Stimulated activated CD4-positive, alpha-beta T cell treated with anti-CD3 and anti-CD28 coated beads, Interleukin-4, amount 100 ng/mL, for 48 hours (primary cell): ENCODE measurements around the gene MYBPH.

Source experiments
- DNase-seq, 2 donors: peaks; one replicate each; pipeline ENCODE4 v3.0.0-alpha.2; 2020; ENCODE audit warnings: low read depth in 2 of 2

MYBPH gene, protein sequence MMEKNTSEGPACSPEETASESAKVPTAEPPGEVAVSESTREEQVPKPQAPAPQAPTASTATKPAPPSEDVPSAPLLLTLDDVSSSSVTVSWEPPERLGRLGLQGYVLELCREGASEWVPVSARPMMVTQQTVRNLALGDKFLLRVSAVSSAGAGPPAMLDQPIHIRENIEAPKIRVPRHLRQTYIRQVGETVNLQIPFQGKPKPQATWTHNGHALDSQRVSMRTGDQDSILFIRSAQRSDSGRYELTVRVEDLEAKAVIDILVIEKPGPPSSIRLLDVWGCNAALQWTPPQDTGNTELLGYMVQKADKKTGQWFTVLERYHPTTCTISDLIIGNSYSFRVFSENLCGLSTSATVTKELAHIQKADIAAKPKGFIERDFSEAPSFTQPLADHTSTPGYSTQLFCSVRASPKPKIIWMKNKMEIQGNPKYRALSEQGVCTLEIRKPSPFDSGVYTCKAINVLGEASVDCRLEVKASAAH

GRCh38 chr1:203175237-203175826 is at the start of gene MYBPH:
Gene MYBPH (minus strand): TSS chr1:203175826. CDS start chr1:203175755, 71 bp downstream.
- DNase-seq, result no peak

DNA sequence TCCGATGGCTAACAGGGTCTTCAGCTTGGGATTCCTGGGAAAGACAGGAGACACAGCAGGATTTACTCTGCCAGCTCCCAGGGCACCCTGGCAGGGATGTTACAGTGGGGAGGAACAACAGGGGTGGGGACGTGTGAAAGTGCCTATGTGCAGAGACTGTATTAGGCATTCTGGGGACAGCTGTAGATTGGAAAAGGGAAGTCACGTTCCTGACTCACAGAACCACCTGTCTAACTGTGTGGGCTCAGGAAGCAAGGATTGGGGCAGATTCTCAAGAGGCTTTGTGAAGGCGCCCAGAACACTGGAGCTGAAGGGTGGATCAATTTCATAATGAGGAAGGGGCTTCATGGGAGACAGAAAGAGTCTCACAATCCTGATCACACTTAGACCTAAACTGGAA is 49.4 kb upstream of the MYBPH start:
- DNase-seq, result no peak

DNA sequence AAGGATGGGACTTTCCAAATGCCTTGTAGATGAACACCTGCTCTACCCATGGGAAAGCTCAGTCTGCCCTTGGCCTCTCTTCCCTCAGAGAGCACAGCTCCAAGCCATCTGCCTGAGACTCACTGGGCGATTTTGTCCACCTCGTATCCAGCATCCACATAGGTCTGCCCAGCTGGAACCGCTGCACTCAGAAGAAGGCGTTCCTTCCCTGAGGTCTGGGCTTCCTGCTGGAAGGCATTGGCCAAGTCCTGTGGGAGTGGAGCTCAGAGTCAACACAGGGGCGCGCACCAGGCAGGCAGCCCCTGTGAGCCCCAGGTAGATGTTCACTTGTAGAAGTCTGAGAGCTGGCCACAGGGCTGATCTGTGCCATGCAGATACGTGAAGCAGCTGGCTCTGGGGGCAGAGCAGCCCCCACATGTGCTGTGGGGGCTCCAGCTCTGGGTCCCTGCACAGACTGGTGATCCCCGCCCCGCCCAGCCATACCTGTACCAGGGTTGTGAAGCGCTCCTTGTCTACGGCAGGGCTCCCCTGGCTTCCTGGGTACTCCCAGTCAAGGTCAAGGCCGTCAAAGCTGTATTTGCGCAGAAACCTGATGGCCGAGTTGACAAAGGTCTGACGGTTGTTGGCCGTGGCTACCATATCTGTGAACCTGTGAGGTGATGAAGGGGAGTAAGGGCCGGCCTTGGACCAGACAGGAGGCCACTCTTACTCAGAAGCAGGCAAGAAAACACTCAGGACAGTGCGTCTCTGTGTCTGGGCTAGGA is 47.6 kb upstream of the MYBPH start:
- no peak for DNase-seq

- no peak for DNase-seq
These were observed 44.3 kb upstream of the MYBPH start for GRCh38 chr1:203219934-203220333.

GRCh38 chr1:203219171-203219570 is 43.5 kb upstream of the MYBPH start:
- DNase-seq, result no peak

GRCh38 chr1:203217668-203218067 is 42.0 kb upstream of the MYBPH start:
- DNase-seq, result no peak

DNA sequence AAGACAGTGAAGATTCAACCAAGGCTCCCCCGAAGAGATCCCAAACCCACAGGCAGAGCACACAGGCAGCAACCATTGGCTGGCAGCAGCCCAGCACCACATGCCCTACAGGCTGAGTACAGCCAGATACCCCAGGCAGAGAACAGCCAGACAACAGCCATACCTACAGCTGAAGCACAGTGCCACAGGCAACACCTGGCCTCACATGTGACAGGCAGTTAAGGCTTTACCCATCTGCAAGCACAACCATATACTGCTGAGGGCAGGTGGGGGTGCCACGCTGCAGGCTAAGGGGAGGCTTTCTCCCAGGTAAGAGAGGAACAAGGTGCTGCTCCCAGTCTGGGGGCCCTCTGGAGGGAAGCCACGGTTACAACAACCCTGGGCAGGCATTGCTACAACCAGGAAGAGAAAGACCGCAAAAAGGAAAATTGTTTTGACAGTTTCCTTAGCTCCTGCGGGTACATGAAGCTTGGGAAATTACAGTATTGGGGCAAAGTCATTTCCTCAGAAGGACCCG is 41.6 kb upstream of the MYBPH start:
- no peak for DNase-seq

- DNase-seq, result peak; percentile 32 to 42
These were observed 40.9 kb upstream of the MYBPH start for GRCh38 chr1:203216274-203217138.

DNA sequence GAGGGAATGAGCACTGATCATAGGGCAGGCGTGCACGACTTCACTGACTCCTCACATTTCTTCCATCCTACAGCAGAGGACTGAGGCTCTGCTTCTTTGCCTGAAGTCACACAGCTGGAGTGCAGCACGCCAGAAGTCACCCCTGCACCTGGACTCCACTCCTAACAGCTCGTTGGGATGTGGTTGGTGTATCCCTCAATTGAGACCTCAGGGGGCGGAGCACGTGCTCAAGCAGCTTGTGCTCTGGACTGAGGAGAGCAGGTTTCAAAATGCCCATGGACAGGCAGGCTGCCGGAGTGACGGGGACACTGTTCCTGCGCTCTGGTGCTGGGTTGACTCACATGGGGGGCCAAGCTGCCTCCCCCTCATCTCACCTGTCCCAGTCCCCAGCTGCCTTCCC is 39.9 kb upstream of the MYBPH start:
- no peak for DNase-seq

GRCh38 chr1:203214871-203215270 is 39.2 kb upstream of the MYBPH start:
- DNase-seq, result no peak

DNA sequence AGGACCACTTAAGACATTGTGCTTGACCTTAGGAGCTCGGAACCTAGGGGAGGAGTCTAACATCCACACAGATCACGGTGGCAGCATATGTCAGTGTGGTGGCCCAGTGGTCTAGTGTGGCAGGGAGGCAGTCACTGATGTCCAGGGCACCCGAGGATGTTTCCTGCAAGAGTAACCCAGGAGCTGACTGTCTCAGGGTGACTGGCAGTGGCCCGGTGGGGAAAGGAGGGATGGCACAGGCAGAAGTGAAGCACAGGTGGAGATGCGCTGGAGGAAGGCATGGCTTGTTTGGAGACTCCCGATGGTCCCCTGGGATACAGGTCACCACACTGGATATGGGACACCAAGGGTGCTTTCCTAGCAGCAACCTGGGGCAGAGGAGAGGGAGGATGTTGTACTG is 37.5 kb upstream of the MYBPH start:
- no peak for DNase-seq

DNA sequence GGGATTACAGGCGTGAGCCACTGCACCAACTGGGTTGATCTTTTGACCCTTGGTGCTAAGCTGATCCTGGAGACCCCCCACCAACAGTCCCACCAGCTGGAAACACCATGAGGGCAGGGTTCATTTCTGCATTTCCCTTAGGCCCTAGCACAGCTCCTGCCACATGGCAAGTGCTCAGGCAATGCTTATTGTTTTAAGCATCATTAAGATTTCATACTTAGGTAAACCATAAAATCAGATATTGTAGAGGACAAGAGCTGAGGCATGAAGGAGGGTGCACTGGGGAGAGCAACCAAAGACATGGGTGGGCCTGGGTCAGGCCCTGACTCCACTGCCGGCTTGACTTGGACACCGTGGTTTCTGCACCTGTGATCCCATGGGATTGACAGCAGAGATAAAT is 36.2 kb upstream of the MYBPH start:
- no peak for DNase-seq

- no peak for DNase-seq
These were observed 35.4 kb upstream of the MYBPH start for GRCh38 chr1:203210988-203211387.

GRCh38 chr1:203210350-203210749 is 34.7 kb upstream of the MYBPH start:
- no peak for DNase-seq

DNA sequence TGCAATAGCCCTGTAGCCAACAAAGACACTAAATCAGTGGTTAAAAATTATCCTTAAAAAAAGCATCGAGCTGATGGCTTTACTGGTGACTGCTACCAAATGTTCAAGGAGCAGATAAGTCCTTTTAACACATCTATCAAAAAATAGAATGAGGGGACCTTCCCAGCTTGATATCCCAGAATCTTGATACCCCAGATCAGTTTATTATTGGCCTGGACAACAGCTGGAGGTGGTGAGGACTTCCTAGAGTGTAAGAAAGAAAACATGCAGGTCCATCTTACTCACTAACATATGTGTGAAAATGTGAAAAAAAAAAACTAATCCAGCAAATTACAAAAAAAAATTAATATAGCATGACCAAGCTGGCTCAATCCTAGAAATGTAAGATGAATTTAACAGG is 32.6 kb upstream of the MYBPH start:
- no peak for DNase-seq

DNA sequence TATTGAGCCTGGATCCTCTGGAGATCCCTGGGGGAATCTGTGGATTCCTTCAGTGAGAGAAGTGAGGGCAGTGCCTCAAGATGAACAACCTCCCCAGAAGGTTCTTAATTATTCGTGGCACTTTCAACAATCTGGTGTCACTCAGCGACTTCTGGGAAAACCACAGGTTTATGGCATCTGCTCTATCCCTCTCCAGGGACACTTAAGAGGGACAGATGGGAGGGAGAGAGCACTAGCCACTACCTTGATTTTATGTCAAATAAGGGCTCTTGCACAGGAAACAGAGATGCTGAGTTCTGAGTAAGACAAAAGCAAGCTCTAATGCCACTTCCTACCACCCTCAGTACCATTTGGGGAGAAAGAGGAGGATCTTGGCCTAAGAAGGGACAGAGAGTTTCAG is 32.1 kb upstream of the MYBPH start:
- DNase-seq, result no peak

GRCh38 chr1:203206129-203206687 is 30.6 kb upstream of the MYBPH start:
- no peak for DNase-seq

GRCh38 chr1:203204756-203205155 is 29.1 kb upstream of the MYBPH start:
- no peak for DNase-seq

DNA sequence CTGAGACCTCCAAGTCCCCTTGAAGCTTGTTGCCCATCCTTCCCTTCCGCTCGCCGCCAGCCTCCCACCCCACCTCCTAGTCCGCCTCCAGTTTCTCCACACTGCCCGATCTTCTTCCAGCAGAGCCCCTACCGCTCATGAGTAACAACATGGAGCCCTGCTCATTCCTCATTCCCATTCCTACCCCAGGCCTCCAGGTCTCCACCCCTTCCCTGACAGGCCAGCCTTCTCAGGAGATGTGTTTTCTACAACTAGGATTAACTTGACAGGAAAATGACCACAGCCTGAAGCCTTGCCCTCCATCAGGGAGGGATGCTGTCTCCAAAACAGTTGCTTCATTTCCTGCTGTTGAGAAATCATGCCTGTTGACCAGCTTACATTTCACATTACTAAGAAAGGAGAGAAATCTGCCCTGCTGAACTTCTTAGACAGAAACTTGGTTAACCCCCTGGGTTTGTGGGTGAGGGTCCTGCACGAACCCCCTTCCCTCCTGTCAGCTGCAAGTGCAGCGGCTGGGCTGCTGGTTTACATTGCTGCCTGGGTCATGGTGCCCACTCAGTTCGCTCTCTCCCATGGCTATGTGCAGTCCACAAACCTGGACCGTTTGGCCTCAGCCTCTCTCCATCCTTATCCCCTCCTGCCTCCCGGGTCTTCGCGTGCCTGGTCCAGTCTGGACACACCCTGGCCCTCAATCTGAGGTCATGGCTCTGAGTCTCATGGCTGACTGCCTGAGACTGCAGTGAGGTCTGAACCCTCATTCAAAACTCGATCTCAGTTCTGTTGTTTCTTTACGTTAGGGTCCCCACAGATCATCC is 27.0 kb upstream of the MYBPH start:
- no peak for DNase-seq

DNA sequence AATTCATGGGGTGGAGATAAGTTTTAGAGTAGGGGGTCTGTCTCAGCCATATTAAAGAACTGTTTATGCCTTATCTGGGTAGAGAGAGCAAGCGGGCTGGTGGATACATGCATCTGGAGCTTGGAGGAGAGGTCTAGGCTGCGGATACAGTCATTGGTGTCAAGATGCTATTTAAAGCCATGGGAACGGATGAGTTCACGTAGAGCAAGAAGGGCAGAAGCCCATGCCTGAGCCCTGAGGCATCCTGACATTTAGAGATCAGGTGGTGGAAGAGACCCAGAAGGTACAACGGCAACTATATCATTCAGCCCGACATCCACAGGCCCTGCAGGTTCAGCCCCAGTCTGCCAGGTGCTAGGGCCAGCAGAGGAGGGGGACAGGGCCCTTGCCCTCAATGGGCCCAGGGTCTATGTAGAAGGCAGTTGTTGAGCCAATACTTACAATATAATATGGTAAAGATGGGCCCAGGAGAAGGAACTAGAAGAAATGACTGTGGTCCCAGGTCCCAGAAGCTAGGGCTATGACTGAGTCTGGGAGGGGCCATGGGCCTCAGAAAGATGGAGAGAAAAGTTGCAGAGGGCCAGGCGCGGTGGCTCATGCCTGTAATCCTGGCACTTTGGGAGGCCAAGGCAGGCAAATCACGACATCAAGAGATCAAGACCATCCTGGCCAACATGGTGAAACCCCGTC is 26.0 kb upstream of the MYBPH start:
- no peak for DNase-seq
